K562 (cell line): ENCODE data around the gene RNF39. TPM values are rescaled to one million over a fixed set of nuclear protein-coding genes. Genes with fewer than 3 reads are reported as not detected.

Source experiments
- BMI1 ChIP-seq: fragments of 150-350 bp; IDR thresholded peaks from 2 replicates; pipeline ENCODE4 v1.6.1; 2014; ENCODE audit warnings: low read length
- BRF1 ChIP-seq: IDR thresholded peaks from 3 replicates; pipeline ENCODE4 v1.6.1; 2011; ENCODE audit warnings: borderline replicate concordance, mild to moderate bottlenecking; ENCODE audit not compliant: insufficient read length; ENCODE audit errors: extremely low read depth
- CBFA2T2 ChIP-seq: fragments of 450-650 bp; conservative IDR thresholded peaks from 2 replicates; pipeline ENCODE4 v1.6.1; 2017; ENCODE audit warnings: mild to moderate bottlenecking
- CHD4 ChIP-seq: fragments of 200-600 bp; sonication (generic); IDR thresholded peaks from 3 replicates; pipeline ENCODE4 v1.6.1; 2012; ENCODE audit warnings: low read depth, mild to moderate bottlenecking, mixed read lengths, low read length, inconsistent platforms; ENCODE audit not compliant: insufficient read depth, insufficient replicate concordance, poor library complexity, severe bottlenecking
- DIDO1 ChIP-seq: fragments of 450-650 bp; IDR thresholded peaks from 2 replicates; pipeline ENCODE4 v1.6.1; 2016; ENCODE audit warnings: low read depth, missing biosample characterization, missing genetic modification characterization
- DLX4 ChIP-seq: fragments of 250-450 bp; sonication (Bioruptor Pico); IDR thresholded peaks from 2 replicates; pipeline ENCODE4 v1.6.1; 2021; ENCODE audit warnings: mild to moderate bottlenecking
- HDAC1 ChIP-seq, 2 experiments: fragments of 450-650 bp; IDR thresholded peaks; 2 replicates each; pipeline ENCODE4 v1.6.1; 2016 to 2017; ENCODE audit warnings: inconsistent platforms in 1 of 2, mild to moderate bottlenecking in 1 of 2, moderate library complexity in 1 of 2
- KDM2B ChIP-seq: fragments of 250-450 bp; sonication (Bioruptor Pico); IDR thresholded peaks from 2 replicates; pipeline ENCODE4 v1.8.0; 2021; ENCODE audit warnings: mild to moderate bottlenecking, moderate library complexity
- KLF6 ChIP-seq: fragments of 250-450 bp; sonication (Bioruptor Pico); IDR thresholded peaks from 2 replicates; pipeline ENCODE4 v1.4.0; 2020; ENCODE audit warnings: mild to moderate bottlenecking, moderate library complexity, borderline replicate concordance
- MAFF ChIP-seq: IDR thresholded peaks from 2 replicates; pipeline ENCODE4 v1.6.1; 2012; ENCODE audit warnings: low read length, improper control_type of control experiment
- MYBL2 ChIP-seq, 2 experiments: fragments of 450-650 bp in 1 of 2; sonication (generic) in 1 of 2; formaldehyde crosslinking in 1 of 2; IDR thresholded peaks; 2 replicates each; pipeline versions ENCODE4 v1.6.1 to v1.8.1; 2017 to 2022; ENCODE audit warnings: borderline replicate concordance in 1 of 2, inconsistent platforms in 1 of 2, low read depth in 1 of 2, mild to moderate bottlenecking in 1 of 2, missing genetic modification reagents in 1 of 2, moderate library complexity in 1 of 2
- NFE2 ChIP-seq: IDR thresholded peaks from 2 replicates; pipeline ENCODE4 v1.6.1; 2014; ENCODE audit warnings: antibody characterized with exemption, low read depth
- RB1 ChIP-seq: fragments of 450-650 bp; IDR thresholded peaks from 2 replicates; pipeline ENCODE4 v1.6.1; 2017; ENCODE audit warnings: low read depth, mild to moderate bottlenecking
- RBM22 ChIP-seq: fragments of 200-400 bp; formaldehyde crosslinking; IDR thresholded peaks from 2 replicates; pipeline ENCODE4 v1.6.1; 2018; ENCODE audit warnings: low read length, low read depth; ENCODE audit not compliant: poor library complexity, severe bottlenecking
- RNF219 ChIP-seq: fragments of 250-450 bp; sonication (Bioruptor Pico); IDR thresholded peaks from 2 replicates; pipeline ENCODE4 v1.5.0; 2022; ENCODE audit warnings: mild to moderate bottlenecking
- TEAD1 ChIP-seq, 2 experiments: fragments of 450-650 bp in 1 of 2; sonication (generic) in 1 of 2; formaldehyde crosslinking; IDR thresholded peaks; 2 replicates each; pipeline versions ENCODE4 v1.4.0 to v1.8.0; 2020 to 2022; ENCODE audit warnings: mild to moderate bottlenecking in 2 of 2, missing genetic modification reagents in 1 of 2
- XRCC3 ChIP-seq: fragments of 450-650 bp; IDR thresholded peaks from 2 replicates; pipeline ENCODE4 v1.6.1; 2017; ENCODE audit warnings: mild to moderate bottlenecking, moderate library complexity
- polyA plus RNA-seq, 8 experiments: library from polyadenylated mRNA; depleted of rRNA in 4 of 8; stranded (reverse) in 5 of 8; unstranded in 3 of 8; fragments of >200 nt; fragmentation: Nextera tagmentation in 2 of 8; fragmentation: Illumina TruSeq in 1 of 8; extraction: Ambion mirVana in 2 of 8; extraction: Trizol in 1 of 8; gene quantifications; 2 replicates each; pipeline versions ENCODE4 v1.2.1 to v1.2.3, GENCODE V29; 2011 to 2014; ENCODE audit warnings: inconsistent platforms in 1 of 8, missing spikeins in 1 of 8
- total RNA-seq, 7 experiments: library from RNA; depleted of rRNA in 6 of 7; stranded (reverse); fragments of >200 nt in 6 of 7; fragmentation: Illumina TruSeq in 2 of 7; extraction: Trizol in 2 of 7; gene quantifications; 2 replicates each; pipeline versions ENCODE4 v1.2.1 to v1.2.3, GENCODE V29; 2011 to 2021; ENCODE audit warnings: low replicate concordance in 1 of 7
- TF ChIP-seq, protein P1 (sequence below): fragments of 450-650 bp; IDR thresholded peaks from one replicate; pipeline ENCODE4 v1.6.1; 2018; ENCODE audit warnings: mild to moderate bottlenecking, moderate library complexity; ENCODE audit not compliant: partially characterized antibody
- TF ChIP-seq, protein P2 (sequence below): fragments of 250-450 bp; sonication (Bioruptor Pico); IDR thresholded peaks from 2 replicates; pipeline ENCODE4 v1.8.0; 2021; ENCODE audit warnings: moderate library complexity, mild to moderate bottlenecking, inconsistent platforms
- TF ChIP-seq, protein P3 (sequence below): fragments of 450-650 bp; IDR thresholded peaks from 2 replicates; pipeline ENCODE4 v1.6.1; 2016; ENCODE audit warnings: missing biosample characterization, missing genetic modification characterization

Gene RNF39
- total and polyA plus RNA-seq, 9 of the 15 experiments (the other 6 are each of a cell fraction or from before 2014, with no cell fraction given), result not detected

DNA sequence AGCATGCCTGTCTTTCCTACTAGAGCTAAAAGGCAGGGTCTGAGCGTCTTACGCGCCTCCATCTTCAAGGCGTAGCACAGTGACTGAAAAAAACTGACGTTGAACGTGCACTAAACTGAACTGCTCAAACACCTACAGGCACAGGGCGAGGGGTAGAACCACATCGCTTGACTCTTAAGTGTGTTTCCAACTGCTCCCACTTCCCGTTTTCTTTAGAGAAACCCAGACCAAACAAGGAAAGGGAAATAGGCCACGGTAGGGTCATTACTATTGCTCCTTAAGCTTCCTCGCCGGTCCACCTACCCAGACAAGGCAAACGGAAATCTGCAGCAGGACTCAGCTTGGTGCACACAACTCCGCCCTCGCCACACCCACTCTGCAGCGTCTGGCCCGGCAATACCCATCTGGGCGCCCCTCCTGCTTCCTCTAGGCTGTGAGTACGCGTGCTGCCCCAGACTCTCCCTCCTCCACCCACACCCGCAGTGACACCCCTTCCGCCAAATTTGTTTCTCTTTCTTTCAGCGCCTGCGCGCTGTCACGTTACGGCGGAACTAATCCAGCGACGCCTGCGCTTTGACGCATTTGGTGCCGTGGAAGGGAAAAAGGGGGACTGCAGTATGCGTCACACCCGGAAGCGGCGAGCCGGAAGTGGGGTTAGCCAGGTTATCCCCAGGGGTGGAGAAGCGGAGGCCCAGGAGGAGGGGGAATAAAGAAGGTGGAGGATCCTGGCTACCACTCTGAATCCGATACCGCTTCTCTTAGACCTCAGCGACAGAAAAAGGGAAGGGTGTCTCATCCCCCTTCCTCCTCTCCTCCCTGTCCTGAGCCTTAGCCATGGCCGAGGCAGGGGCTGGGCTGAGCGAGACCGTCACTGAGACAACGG, 8.8 kb downstream of the RNF39 start, which contains the start of gene PPP1R11 (continued):
- TF ChIP-seq, protein P1, sequence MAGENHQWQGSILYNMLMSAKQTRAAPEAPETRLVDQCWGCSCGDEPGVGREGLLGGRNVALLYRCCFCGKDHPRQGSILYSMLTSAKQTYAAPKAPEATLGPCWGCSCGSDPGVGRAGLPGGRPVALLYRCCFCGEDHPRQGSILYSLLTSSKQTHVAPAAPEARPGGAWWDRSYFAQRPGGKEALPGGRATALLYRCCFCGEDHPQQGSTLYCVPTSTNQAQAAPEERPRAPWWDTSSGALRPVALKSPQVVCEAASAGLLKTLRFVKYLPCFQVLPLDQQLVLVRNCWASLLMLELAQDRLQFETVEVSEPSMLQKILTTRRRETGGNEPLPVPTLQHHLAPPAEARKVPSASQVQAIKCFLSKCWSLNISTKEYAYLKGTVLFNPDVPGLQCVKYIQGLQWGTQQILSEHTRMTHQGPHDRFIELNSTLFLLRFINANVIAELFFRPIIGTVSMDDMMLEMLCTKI, result no peak
- TF ChIP-seq TEAD1 (CRISPR knock-in tag; IDR thresholded peaks at IDR 0.05) (peak in 1 of 2 experiments; percentile 29; a peak in 2 of 4 replicates), RNF219 (CRISPR knock-in tag) (no peak), MAFF (no peak), RB1 (peak; percentile 75), XRCC3 (no peak), HDAC1 (IDR thresholded peaks at IDR 0.05) (peak in 1 of 2 experiments; percentile 86; a peak in 2 of 4 replicates), BMI1 (no peak), DLX4 (no peak), RBM22 (no peak), MYBL2 (IDR thresholded peaks at IDR 0.05; ENCODE audit: low read depth) (no peak), MYBL2 (CRISPR knock-in tag; IDR thresholded peaks at IDR 0.05; ENCODE audit: borderline replicate concordance) (no peak), KDM2B (no peak), CBFA2T2 (no peak), KLF6 (CRISPR knock-in tag) (no peak), DIDO1 (tag) (peak; percentile 73), CHD4 (no peak), BRF1 (no peak), NFE2 (no peak; the same call in 1 of the 2 replicates)
- TF ChIP-seq, protein P2, sequence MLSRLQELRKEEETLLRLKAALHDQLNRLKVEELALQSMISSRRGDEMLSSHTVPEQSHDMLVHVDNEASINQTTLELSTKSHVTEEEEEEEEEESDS (CRISPR knock-in tag), result no peak
- TF ChIP-seq, protein P3, sequence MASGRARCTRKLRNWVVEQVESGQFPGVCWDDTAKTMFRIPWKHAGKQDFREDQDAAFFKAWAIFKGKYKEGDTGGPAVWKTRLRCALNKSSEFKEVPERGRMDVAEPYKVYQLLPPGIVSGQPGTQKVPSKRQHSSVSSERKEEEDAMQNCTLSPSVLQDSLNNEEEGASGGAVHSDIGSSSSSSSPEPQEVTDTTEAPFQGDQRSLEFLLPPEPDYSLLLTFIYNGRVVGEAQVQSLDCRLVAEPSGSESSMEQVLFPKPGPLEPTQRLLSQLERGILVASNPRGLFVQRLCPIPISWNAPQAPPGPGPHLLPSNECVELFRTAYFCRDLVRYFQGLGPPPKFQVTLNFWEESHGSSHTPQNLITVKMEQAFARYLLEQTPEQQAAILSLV (tag), result no peak
